GM10266 (cell line): Measurements from ENCODE around the gene TASP1.

Experiments
- DNase-seq: peaks from one replicate; pipeline ENCODE4 v3.0.0; 2012; ENCODE audit errors: extremely low spot score
- CTCF ChIP-seq: IDR thresholded peaks from 2 replicates; pipeline ENCODE4 v1.5.1; 2012; ENCODE audit warnings: mild to moderate bottlenecking, low read depth; ENCODE audit not compliant: control insufficient read depth, insufficient read depth; ENCODE audit errors: missing control alignments

The TASP1 gene

DNA sequence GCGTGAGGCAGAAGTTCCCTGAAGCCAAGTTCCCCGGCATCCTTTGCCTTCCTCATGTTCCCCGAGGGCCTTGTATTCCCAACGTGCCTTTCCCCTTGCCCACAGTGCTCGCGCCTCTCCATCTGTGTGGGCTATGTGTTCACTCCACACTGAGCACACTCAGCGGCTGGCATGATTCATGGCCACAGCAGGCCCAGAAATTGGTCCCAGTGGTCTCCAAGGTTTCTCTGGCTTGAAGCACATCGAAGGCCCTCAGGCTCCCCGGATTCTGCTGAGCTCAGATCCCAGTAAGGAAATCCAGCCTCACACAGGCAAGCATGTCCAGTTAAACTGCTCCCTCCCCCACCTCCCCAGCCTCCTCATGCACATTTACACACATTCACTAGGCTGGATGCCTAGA lies 294.1 kb downstream of the TASP1 start:
- no peak for DNase-seq
- no peak for TF ChIP-seq CTCF

DNA sequence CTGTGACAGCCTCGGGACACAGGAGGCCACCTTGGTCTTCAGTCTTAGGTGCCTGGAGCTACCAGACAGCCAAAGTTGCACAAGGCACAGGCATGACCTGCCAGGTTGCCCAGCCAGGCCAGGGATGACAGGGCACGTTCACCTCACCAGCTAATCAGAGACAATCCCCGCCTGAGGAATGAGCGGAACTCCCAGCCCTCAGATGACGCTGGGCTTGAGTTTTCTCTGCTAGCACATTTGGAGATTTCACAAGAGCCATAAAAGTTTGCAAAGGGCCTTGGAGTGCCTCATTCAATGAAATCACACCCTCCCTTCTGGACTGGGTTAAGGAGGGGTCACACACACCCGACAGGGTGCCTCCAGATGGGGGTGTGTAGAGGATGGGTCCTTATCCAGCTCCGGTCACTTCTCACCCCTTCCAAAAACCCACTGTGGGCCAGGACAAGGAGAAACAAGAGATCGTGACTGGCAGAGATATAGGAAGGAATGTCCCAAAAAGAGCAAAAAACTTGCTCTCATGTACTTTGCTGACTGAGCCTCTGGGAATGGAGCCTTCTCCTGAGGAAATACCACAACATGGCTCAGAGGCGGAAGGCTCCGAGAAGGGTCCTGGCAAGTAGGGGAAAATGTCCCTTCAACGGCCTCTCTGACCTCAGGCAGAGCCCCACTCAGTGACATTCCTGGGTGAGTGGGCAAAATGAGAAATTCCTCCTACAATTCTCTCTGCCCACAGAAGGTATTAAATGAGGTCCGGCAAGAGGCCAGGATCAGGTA lies 296.1 kb downstream of the TASP1 start:
- TF ChIP-seq CTCF, result no peak
- no peak for DNase-seq

- DNase-seq, result no peak
- no peak for TF ChIP-seq CTCF
Observed at GRCh38 chr20:13341737-13342393, 296.9 kb downstream of the TASP1 start.

GRCh38 chr20:13340088-13340487 lies 298.6 kb downstream of the TASP1 start:
- TF ChIP-seq CTCF, result no peak

More at GRCh38 chr20:13340088-13340487, 298.6 kb downstream of the TASP1 start:
- no peak for DNase-seq
